Germinal center (tissue), 1 donor: ENCODE measurements around the gene SLC25A11.
A peak's percentile ranks its signal among the peaks of the same experiment; 100 is the strongest.
"Not testable (repeated sequence)": the region's sequence is repeated elsewhere in the genome, so short reads cannot be mapped to it uniquely, and the experiment has no call there.

Source experiments
- DNase-seq: peaks from one replicate; pipeline ENCODE4 v3.0.0; 2012; ENCODE audit warnings: mixed read lengths, low spot score

Gene SLC25A11

DNA sequence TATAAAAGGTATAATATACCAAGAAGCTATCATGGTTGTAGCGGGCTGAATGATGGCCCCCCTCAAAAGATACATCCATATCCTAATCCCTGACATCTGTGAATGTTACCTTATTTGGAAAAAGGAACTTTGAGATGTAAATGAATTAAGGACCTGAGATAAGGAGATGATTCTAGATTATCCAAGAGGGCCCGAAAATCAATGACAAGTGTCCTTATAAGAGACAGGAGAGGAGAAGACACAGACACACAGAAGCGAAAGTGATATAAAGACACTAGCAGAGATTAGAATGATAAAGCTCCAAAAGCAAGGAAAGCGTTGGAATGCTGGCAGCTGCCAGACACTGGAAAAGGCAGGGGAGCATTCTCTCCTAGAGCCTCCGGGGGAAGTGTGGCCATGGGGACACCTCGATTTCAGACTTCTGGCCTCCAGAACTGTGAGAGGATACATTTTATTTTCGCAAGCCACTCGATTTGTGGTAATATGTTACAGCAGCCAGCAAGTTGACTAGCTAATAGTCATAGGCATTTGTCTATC is 20.3 kb downstream of the SLC25A11 start:
- DNase-seq, result no peak

DNA sequence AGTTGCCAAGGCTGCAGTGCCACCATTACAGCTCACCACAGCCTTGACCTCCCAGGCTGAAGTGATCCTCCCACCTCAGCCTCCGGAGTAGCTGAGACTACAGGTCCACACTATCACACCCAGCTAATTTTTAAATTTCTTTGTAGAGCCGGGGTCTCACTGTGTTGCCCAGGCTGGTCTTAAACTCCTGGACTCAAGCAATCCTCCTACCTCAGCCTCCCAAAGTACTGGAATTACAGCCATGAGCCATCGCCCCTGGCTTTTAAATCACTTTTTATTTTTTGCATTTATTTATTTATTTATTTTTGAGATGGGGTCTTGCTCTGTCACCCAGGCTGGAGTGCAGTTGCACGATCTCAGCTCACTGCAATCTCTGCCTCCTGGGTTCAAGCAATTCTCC is 25.3 kb downstream of the SLC25A11 start:
- not testable (repeated sequence) for DNase-seq

- DNase-seq, result no peak
Measured at GRCh38 chr17:4913994-4914393, 25.9 kb downstream of the SLC25A11 start.

- DNase-seq, result peak; percentile 66
Measured at GRCh38 chr17:4908711-4909496, 30.9 kb downstream of the SLC25A11 start.

- no peak for DNase-seq
Measured at GRCh38 chr17:4908301-4908700, 31.5 kb downstream of the SLC25A11 start.

DNA sequence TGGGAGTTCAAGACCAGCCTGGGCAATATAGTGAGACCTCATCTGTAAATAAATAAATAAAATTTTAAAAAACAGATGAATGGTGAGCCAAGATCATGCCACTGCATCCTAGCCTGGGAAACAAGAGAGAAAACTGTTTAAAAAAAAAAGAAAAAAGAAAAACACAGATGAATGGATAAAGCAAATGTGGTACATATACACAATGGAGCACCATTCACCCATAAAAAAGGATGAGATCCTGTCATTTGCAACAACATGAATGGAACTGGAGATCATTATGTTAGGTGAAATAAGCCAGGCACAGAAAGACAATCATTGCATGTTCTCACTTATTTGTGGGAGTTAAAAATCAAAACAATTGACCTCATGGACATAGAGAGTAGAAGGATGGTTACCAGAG is 33.2 kb downstream of the SLC25A11 start:
- not testable (repeated sequence) for DNase-seq

DNA sequence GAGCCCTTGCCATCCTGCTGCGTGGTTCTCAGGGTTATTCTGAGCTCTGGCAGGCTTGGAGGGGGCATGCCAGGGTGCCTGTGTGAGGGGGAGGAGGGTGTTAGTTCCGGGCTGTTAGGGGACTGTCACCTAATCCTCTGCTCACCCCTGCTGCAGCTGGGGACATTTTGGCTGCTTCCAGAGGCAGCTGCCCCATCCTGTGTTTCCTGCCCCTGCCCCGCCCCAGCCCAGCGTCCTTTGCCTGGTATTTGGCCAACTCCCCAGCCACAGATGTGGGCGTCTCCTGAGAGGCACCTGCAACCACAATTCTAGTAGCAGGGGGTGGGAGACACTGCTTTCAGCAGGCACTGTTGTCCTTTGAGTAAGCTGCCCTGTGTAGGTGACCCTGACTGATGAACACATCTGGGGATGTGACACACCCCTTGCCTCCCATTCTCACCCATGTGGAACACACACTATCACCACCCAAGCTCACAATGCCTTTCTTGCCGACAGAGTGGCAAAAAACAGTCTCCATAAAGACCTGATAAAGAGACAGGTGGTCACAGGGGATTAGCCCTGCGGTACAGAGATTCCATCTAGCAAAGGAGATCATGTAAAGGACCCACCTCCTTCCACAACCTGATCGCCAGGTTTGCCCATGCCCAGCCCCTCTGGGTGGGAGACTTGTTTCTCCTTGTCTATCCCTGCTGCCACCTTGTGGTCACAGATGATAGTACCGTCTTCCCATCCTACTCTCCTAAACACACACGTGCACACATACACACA is 36.6 kb downstream of the SLC25A11 start, which contains the start of gene CHRNE:
TSS of gene CHRNE (minus strand) at position 48 of the 768 bp plus-strand sequence. CDS start at position 13, 35 bp downstream.
- DNase-seq, result peak; percentile 54

- no peak for DNase-seq
Measured at GRCh38 chr17:4902540-4902939, 37.3 kb downstream of the SLC25A11 start.

GRCh38 chr17:4901648-4902344 is 38.0 kb downstream of the SLC25A11 start:
- no peak for DNase-seq

- DNase-seq, result no peak
Measured at GRCh38 chr17:4901108-4901647, 38.7 kb downstream of the SLC25A11 start.

GRCh38 chr17:4900231-4901107 is 39.4 kb downstream of the SLC25A11 start:
- peak; percentile 55 for DNase-seq

- DNase-seq, result peak; percentile 85
Measured at GRCh38 chr17:4899341-4900230, 40.3 kb downstream of the SLC25A11 start, which contains the start of gene C17orf107. Gene C17orf107 (plus strand): TSS chr17:4899536. CDS start chr17:4899763, 227 bp downstream.

- no peak for DNase-seq
Measured at GRCh38 chr17:4898927-4899326, 40.9 kb downstream of the SLC25A11 start.

GRCh38 chr17:4898351-4898750 is 41.5 kb downstream of the SLC25A11 start:
- no peak for DNase-seq

- DNase-seq, result no peak
Measured at GRCh38 chr17:4897785-4898184, 42.1 kb downstream of the SLC25A11 start.

DNA sequence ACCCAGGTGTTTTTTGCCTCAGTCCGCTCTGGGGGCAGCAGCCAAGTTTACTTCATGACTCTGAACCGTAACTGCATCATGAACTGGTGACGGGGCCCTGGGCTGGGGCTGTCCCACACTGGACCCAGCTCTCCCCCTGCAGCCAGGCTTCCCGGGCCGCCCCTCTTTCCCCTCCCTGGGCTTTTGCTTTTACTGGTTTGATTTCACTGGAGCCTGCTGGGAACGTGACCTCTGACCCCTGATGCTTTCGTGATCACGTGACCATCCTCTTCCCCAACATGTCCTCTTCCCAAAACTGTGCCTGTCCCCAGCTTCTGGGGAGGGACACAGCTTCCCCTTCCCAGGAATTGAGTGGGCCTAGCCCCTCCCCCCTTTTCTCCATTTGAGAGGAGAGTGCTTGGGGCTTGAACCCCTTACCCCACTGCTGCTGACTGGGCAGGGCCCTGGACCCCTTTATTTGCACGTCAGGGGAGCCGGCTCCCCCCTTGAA is 42.6 kb downstream of the SLC25A11 start:
- DNase-seq, result no peak

DNA sequence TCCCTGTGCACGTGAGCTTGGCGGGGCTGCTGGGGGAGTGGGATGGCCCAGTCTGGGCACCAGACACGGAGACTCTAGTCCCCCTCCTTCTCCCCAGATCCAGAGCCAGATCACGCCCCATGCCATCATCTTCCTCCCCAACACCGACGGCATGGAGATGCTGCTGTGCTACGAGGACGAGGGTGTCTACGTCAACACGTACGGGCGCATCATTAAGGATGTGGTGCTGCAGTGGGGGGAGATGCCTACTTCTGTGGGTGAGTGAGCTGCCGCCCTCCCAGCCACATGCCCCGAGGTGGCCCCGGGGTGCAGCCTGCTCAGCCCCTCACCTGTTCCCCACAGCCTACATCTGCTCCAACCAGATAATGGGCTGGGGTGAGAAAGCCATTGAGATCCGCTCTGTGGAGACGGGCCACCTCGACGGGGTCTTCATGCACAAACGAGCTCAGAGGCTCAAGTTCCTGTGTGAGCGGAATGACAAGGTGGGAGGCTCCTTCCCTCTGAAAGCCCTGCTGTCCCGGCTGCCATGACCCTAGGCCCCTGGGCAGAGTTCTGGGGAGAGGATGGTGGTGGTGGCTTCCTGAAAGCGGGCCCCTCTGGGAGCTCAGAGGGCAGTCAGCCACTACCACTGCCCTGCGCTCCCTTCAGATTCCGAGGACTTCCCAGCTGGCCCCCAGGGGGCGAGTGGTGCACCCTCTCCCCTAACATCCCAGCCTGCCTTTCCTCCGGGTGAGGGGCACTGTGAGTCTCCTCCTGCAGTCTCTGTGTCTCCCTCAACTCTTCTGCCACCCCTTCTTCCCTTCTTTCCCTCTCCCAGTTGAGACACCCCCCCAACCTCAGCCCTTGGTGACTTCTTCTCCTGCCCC is 43.3 kb downstream of the SLC25A11 start:
- no peak for DNase-seq

DNA sequence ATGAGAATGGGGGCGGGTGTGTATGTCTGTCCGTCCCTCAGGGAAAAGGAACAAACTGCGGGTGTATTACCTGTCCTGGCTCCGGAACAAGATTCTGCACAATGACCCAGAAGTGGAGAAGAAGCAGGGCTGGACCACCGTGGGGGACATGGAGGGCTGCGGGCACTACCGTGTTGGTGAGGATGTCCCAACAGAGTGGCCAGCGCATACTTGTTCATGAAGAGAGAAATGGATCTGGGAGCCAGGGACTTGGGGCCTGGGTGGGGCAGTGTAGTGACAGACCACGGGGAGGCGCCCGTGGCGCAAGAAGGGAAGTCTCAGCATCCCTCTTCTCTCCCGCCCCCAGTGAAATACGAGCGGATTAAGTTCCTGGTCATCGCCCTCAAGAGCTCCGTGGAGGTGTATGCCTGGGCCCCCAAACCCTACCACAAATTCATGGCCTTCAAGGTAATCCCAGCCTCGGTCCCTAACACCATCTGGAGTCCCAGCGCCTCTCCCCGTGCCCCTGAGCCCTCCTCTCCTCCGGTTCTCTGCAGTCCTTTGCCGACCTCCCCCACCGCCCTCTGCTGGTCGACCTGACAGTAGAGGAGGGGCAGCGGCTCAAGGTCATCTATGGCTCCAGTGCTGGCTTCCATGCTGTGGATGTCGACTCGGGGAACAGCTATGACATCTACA is 44.1 kb downstream of the SLC25A11 start:
- DNase-seq, result no peak
